DMS114 treated with DMSO at 0.1 percent for 48 hours (cell line): ENCODE results near the gene CELA3B.
"Not testable (repeated sequence)": the region's sequence is repeated elsewhere in the genome, so short reads cannot be mapped to it uniquely, and the experiment has no call there.

Experiments
- DNase-seq: peaks from one replicate; lab custom pipeline; 2025; ENCODE audit not compliant: unreplicated experiment; lab: John Stamatoyannopoulos, UW

The CELA3B gene

GRCh38 chr1:21974699-21975098 lies 2.1 kb upstream of the CELA3B start:
- not testable (repeated sequence) for DNase-seq

GRCh38 chr1:21975296-21975695 lies 1.5 kb upstream of the CELA3B start:
- not testable (repeated sequence) for DNase-seq

GRCh38 chr1:21978209-21978608 lies 1.4 kb downstream of the CELA3B start:
- DNase-seq: not testable (repeated sequence)

- not testable (repeated sequence) for DNase-seq
Measured at GRCh38 chr1:21980515-21981220, 3.8 kb downstream of the CELA3B start.

GRCh38 chr1:21981253-21981652 lies 4.4 kb downstream of the CELA3B start:
- DNase-seq: not testable (repeated sequence)

- DNase-seq: not testable (repeated sequence)
Measured at GRCh38 chr1:21982122-21982521, 5.3 kb downstream of the CELA3B start.

- DNase-seq: not testable (repeated sequence)
Measured at GRCh38 chr1:21983539-21983938, 6.7 kb downstream of the CELA3B start.

- DNase-seq: not testable (repeated sequence)
Measured at GRCh38 chr1:21985893-21986292, 9.1 kb downstream of the CELA3B start.

GRCh38 chr1:21986386-21986785 lies 9.6 kb downstream of the CELA3B start:
- not testable (repeated sequence) for DNase-seq

GRCh38 chr1:21989672-21990393 lies 13.0 kb downstream of the CELA3B start:
- DNase-seq: not testable (repeated sequence)

- not testable (repeated sequence) for DNase-seq
Measured at GRCh38 chr1:21992186-21992585, 15.4 kb downstream of the CELA3B start.

GRCh38 chr1:21994716-21995115 lies 17.9 kb downstream of the CELA3B start:
- DNase-seq: not testable (repeated sequence)

GRCh38 chr1:21996663-21996970 lies 19.8 kb downstream of the CELA3B start:
- not testable (repeated sequence) for DNase-seq

- DNase-seq: not testable (repeated sequence)
Measured at GRCh38 chr1:21997891-21998623, 21.2 kb downstream of the CELA3B start.

- not testable (repeated sequence) for DNase-seq
Measured at GRCh38 chr1:21998624-21999294, 21.9 kb downstream of the CELA3B start.

- not testable (repeated sequence) for DNase-seq
Measured at GRCh38 chr1:21999645-22000044, 22.8 kb downstream of the CELA3B start.

GRCh38 chr1:22001409-22001808 lies 24.6 kb downstream of the CELA3B start, which contains the start of gene CELA3A:
TSS of gene CELA3A (plus strand) at chr1:22001657. CDS start at chr1:22001675, 18 bp downstream.
- DNase-seq: no peak

GRCh38 chr1:22002461-22002860 lies 25.6 kb downstream of the CELA3B start:
- not testable (repeated sequence) for DNase-seq

GRCh38 chr1:22002875-22003274 lies 26.1 kb downstream of the CELA3B start:
- not testable (repeated sequence) for DNase-seq

- DNase-seq: not testable (repeated sequence)
Measured at GRCh38 chr1:22003959-22004358, 27.1 kb downstream of the CELA3B start.
